H1 (cell line): ENCODE results near the gene IGSF23. TPM values are rescaled to one million over a fixed set of nuclear protein-coding genes. Genes with fewer than 3 reads are reported as not detected.

Experiments
- CTCF ChIA-PET: fragments of 300-600 bp; sonication (Branson Sonifier 250); formaldehyde crosslinking; loops from one replicate; lab custom pipeline; 2021; ENCODE audit not compliant: partially characterized antibody; lab: Charles Lee
- POLR2A ChIA-PET: fragments of 300-600 bp; sonication (Branson Sonifier 250); formaldehyde crosslinking; loops from one replicate; lab custom pipeline; 2021; ENCODE audit warnings: inconsistent platforms; ENCODE audit not compliant: partially characterized antibody; lab: Charles Lee
- DNase-seq, 2 experiments: peaks; one replicate each; pipeline versions ENCODE4 v3.0.0 to v3.0.0-alpha.2; 2010 to 2022; ENCODE audit warnings: low spot score in 2 of 2, low read depth in 1 of 2, mixed read lengths in 1 of 2
- FAIRE-seq: peaks from 2 replicates; lab custom pipeline; 2011; peaks lifted over from hg19 to GRCh38; lab: Jason Lieb, UNC
- H2AFZ ChIP-seq: 2 replicates; pipeline ENCODE4 v1.8.1; 2012; ENCODE audit warnings: low read length, inconsistent platforms
- H2AK5ac ChIP-seq: 2 replicates; pipeline ENCODE4 v1.6.1; 2013; ENCODE audit warnings: low read depth, low read length
- H2BK120ac ChIP-seq: replicated peaks from 2 replicates; pipeline ENCODE3; 2013; ENCODE audit warnings: low read depth, low read length, inconsistent platforms
- H2BK12ac ChIP-seq: 2 replicates; pipeline ENCODE4 v1.6.1; 2013; ENCODE audit warnings: low read depth, low read length
- H2BK15ac ChIP-seq: 2 replicates; pipeline ENCODE4 v1.6.1; 2013; ENCODE audit warnings: low read length
- H2BK20ac ChIP-seq: 2 replicates; pipeline ENCODE4 v1.6.1; 2013; ENCODE audit warnings: low read length
- H2BK5ac ChIP-seq: 2 replicates; pipeline ENCODE4 v1.6.1; 2013; ENCODE audit warnings: low read depth, low read length
- H3K14ac ChIP-seq: 2 replicates; pipeline ENCODE4 v1.6.1; 2013; ENCODE audit warnings: inconsistent platforms; ENCODE audit not compliant: insufficient read length
- H3K18ac ChIP-seq: 2 replicates; pipeline ENCODE4 v1.6.1; 2013; ENCODE audit warnings: low read length; ENCODE audit errors: extremely low read depth
- H3K23ac ChIP-seq: 2 replicates; pipeline ENCODE4 v1.6.1; 2013; ENCODE audit warnings: inconsistent platforms; ENCODE audit not compliant: insufficient read length
- H3K23me2 ChIP-seq: 2 replicates; pipeline ENCODE4 v1.6.1; 2013; ENCODE audit warnings: low read depth, low read length
- H3K27ac ChIP-seq: 2 replicates; pipeline ENCODE4 v1.6.1; 2011; ENCODE audit warnings: low read depth, low read length, inconsistent platforms
- H3K27me3 ChIP-seq, 4 experiments: replicated peaks in 1 of 4; 1 replicate in 1 of 4; 2 replicates in 3 of 4; pipeline versions ENCODE4 v1.6.1 to v1.8.1; 2011 to 2013; ENCODE audit warnings: low read length in 3 of 4, mild to moderate bottlenecking in 3 of 4, inconsistent platforms in 2 of 4, mixed read lengths in 2 of 4, moderate library complexity in 1 of 4; ENCODE audit not compliant: control insufficient read depth in 3 of 4, insufficient read depth in 3 of 4; ENCODE audit errors: extremely low read depth in 1 of 4
- H3K36me3 ChIP-seq, 4 experiments: 2 replicates each; pipeline versions ENCODE4 v1.6.1 to v1.8.1; 2011 to 2013; ENCODE audit warnings: mild to moderate bottlenecking in 4 of 4, low read length in 3 of 4, moderate library complexity in 2 of 4, control low read depth in 1 of 4, inconsistent platforms in 1 of 4; ENCODE audit not compliant: insufficient read depth in 4 of 4, control insufficient read depth in 2 of 4
- H3K4ac ChIP-seq: replicated peaks from 2 replicates; pipeline ENCODE3; 2013; ENCODE audit warnings: low read length, low read depth, mixed read lengths, inconsistent platforms; ENCODE audit not compliant: insufficient read length
- H3K4me1 ChIP-seq, 4 experiments: replicated peaks in 1 of 4; 1 replicate in 1 of 4; 2 replicates in 3 of 4; pipeline versions ENCODE4 v1.6.1 to v1.8.1; 2011 to 2013; ENCODE audit warnings: low read length in 3 of 4, inconsistent platforms in 2 of 4, mixed read lengths in 1 of 4; ENCODE audit not compliant: insufficient read depth in 4 of 4, control insufficient read depth in 3 of 4
- H3K4me2 ChIP-seq, 2 experiments: 2 replicates each; pipeline versions ENCODE4 v1.6.1 to v1.8.1; 2011 to 2013; ENCODE audit warnings: low read depth in 2 of 2, low read length in 2 of 2, control low read depth in 1 of 2, inconsistent platforms in 1 of 2, mild to moderate bottlenecking in 1 of 2; ENCODE audit not compliant: insufficient read depth in 1 of 2
- H3K4me3 ChIP-seq, 4 experiments: fragments of 200-600, 300-600 bp in 1 of 4; sonication (generic), shearing (Covaris generic), sonication (Bioruptor Twin) in 1 of 4; 2 replicates each; pipeline versions ENCODE4 v1.5.1 to v1.8.1; 2011 to 2016; ENCODE audit warnings: low read length in 4 of 4, low read depth in 3 of 4, control low read depth in 2 of 4, inconsistent platforms in 2 of 4, mild to moderate bottlenecking in 2 of 4, mixed read lengths in 1 of 4, moderate library complexity in 1 of 4; ENCODE audit not compliant: insufficient read depth in 2 of 4; ENCODE audit errors: extremely low read depth in 1 of 4
- H3K56ac ChIP-seq: replicated peaks from 2 replicates; pipeline ENCODE3; 2013; ENCODE audit warnings: low read depth, mild to moderate bottlenecking, mixed read lengths, low read length, inconsistent platforms; ENCODE audit not compliant: insufficient read length
- H3K79me1 ChIP-seq: 2 replicates; pipeline ENCODE4 v1.6.1; 2013; ENCODE audit warnings: low read depth, low read length, control low read depth
- H3K79me2 ChIP-seq, 2 experiments: 2 replicates each; pipeline versions ENCODE4 v1.6.1 to v1.8.1; 2012 to 2013; ENCODE audit warnings: low read length in 2 of 2, mild to moderate bottlenecking in 2 of 2, inconsistent platforms in 1 of 2; ENCODE audit not compliant: insufficient read depth in 2 of 2, control insufficient read depth in 1 of 2
- H3K9ac ChIP-seq, 4 experiments: replicated peaks in 1 of 4; 1 replicate in 1 of 4; 2 replicates in 3 of 4; pipeline versions ENCODE4 v1.6.1 to v1.8.1; 2011 to 2013; ENCODE audit warnings: low read depth in 3 of 4, low read length in 3 of 4, control low read depth in 2 of 4, mild to moderate bottlenecking in 2 of 4, moderate library complexity in 2 of 4, inconsistent platforms in 1 of 4; ENCODE audit errors: extremely low read depth in 1 of 4
- H3K9me3 ChIP-seq, 2 experiments: 2 replicates each; pipeline versions ENCODE4 v1.6.1 to v1.8.1; 2012 to 2013; ENCODE audit warnings: mild to moderate bottlenecking in 2 of 2, moderate library complexity in 2 of 2, control low read depth in 1 of 2, inconsistent platforms in 1 of 2, low read depth in 1 of 2, low read length in 1 of 2, mixed read lengths in 1 of 2; ENCODE audit not compliant: insufficient read depth in 2 of 2
- H4K20me1 ChIP-seq, 2 experiments: replicated peaks in 1 of 2; 2 replicates each; pipeline versions ENCODE3 to v1.8.1; 2011 to 2013; ENCODE audit warnings: inconsistent platforms in 2 of 2, low read length in 2 of 2, mild to moderate bottlenecking in 1 of 2; ENCODE audit not compliant: insufficient read depth in 2 of 2, control insufficient read depth in 1 of 2
- H4K5ac ChIP-seq: 2 replicates; pipeline ENCODE4 v1.6.1; 2013; ENCODE audit warnings: low read length, low read depth, mixed read lengths, inconsistent platforms; ENCODE audit not compliant: insufficient read length
- H4K8ac ChIP-seq: 2 replicates; pipeline ENCODE4 v1.8.0; 2013; ENCODE audit warnings: mild to moderate bottlenecking, moderate library complexity, low read length, inconsistent platforms; ENCODE audit not compliant: insufficient read depth; ENCODE audit errors: extremely low read depth
- H4K91ac ChIP-seq: replicated peaks from 2 replicates; pipeline ENCODE3; 2013; ENCODE audit warnings: low read length, mixed read lengths, inconsistent platforms; ENCODE audit not compliant: insufficient read length
- JUND ChIP-seq: IDR thresholded peaks from 2 replicates; pipeline ENCODE4 v1.6.1; 2011; ENCODE audit warnings: mild to moderate bottlenecking, improper control_type of control experiment, low read length
- WGBS, 2 experiments: shearing (Covaris generic) in 1 of 2; methylation state at CpG; one replicate each; pipeline versions ENCODE4 v1.1.6 to v1.1.7; 2013 to 2015; ENCODE audit warnings: low lambda C conversion rate in 2 of 2, mixed read lengths in 2 of 2, inconsistent platforms in 1 of 2, low coverage in 1 of 2, missing lambda C conversion rate in 1 of 2; ENCODE audit not compliant: insufficient replicate concordance in 2 of 2, insufficient coverage in 1 of 2, insufficient read length in 1 of 2; ENCODE audit errors: extremely low coverage in 1 of 2, missing lambda C conversion rate in 1 of 2; 5-methylcytosine and 5-hydroxymethylcytosine counted together
- polyA plus RNA-seq, 7 experiments: library from polyadenylated mRNA; depleted of rRNA in 3 of 7; stranded (reverse) in 5 of 7; unstranded in 2 of 7; fragments of >200 nt in 5 of 7; fragments of 200-250 nt in 2 of 7; gene quantifications; 1 replicate in 5 of 7; 2 replicates in 1 of 7; 4 replicates in 1 of 7; pipeline versions ENCODE4 v1.2.1 to v1.2.3, GENCODE V29; 2011 to 2013; ENCODE audit warnings: missing spikeins in 2 of 7, mixed read lengths in 2 of 7
- total RNA-seq: library from RNA; stranded (reverse); fragmentation: NEBNext Ultra II Directional; extraction: Animal tissue kit (Norgen Biotek cat#: 25700); gene quantifications from 2 replicates; pipeline ENCODE4 v1.2.1, GENCODE V29; 2021

Gene IGSF23
- total and polyA plus RNA-seq, 2 of the 8 experiments (the other 6 are each of a cell fraction or from before 2014, with no cell fraction given) = not detected

GRCh38 chr19:44575116-44575700 is 38.2 kb upstream of the IGSF23 start:
- Histone ChIP-seq H3K23me2 (no peaks in the 10 kb centered on the region), H2BK120ac (no peak overlapping the region), H3K27me3 (no peaks in the 10 kb centered on the region), H3K4ac (no peak overlapping the region), H4K5ac (no peak overlapping the region), H3K9ac (no peak overlapping the region), H3K27ac (no peak overlapping the region), H3K14ac (no peak overlapping the region), H2AK5ac (no peak overlapping the region), H3K79me2 (no peaks in the 10 kb centered on the region), H3K9me3 (no peaks in the 10 kb centered on the region), H3K18ac (no peak overlapping the region), H2BK5ac (no peak overlapping the region), H2BK15ac (no peak overlapping the region), H3K36me3 (no peaks in the 10 kb centered on the region), H3K56ac (no peak overlapping the region), H4K8ac (no peak overlapping the region; the same call in 1 of the 2 replicates), H3K79me1 (no peaks in the 10 kb centered on the region), H4K91ac (no peak overlapping the region), H3K4me3 (no peak overlapping the region), H3K4me2 (no peak overlapping the region), H2BK12ac (no peak overlapping the region), H3K23ac (no peak overlapping the region), H2AFZ (no peak overlapping the region), H2BK20ac (0 out of 2 replicates have a peak overlapping the region, but pooled peaks have one; percentile 15), H4K20me1 (no peaks in the 10 kb centered on the region), H3K4me1 (no peaks in the 10 kb centered on the region)
- DNase-seq = no peak
- WGBS, 2 experiments = 88% methylated on average over 11 of the region's 11 CpGs; no CpG with 5 or more reads in 1 of the 2 experiments
- ChIA-PET POLR2A (interaction anchor here (1.0 kb wide), 1 partner anchor 70 kb away, joined by 3 read pairs; no protein-coding TSS in a partner anchor), CTCF (interaction anchor here (0.7 to 5.7 kb wide), 7 partner anchors 8 to 126 kb away, joined by 3 to 37 read pairs (median 8); no protein-coding TSS in a partner anchor)
- TF ChIP-seq JUND = no peak
- FAIRE-seq = no peak
